K562 (cell line): ENCODE measurements around the gene VARS1. TPM values are rescaled to one million over a fixed set of nuclear protein-coding genes. Genes with fewer than 3 reads are reported as not detected.

Source experiments
- BCL6 ChIP-seq: fragments of 250-450 bp; sonication (Bioruptor Pico); IDR thresholded peaks from 2 replicates; pipeline ENCODE4 v1.4.0; 2020
- CTCF ChIP-seq, 3 experiments: IDR thresholded peaks in 2 of 3; conservative IDR thresholded peaks in 1 of 3; 2 replicates each; pipeline ENCODE4 v1.5.1; 2011 to 2012; ENCODE audit warnings: low read length in 3 of 3, mild to moderate bottlenecking in 3 of 3, control low read depth in 2 of 3, improper control_type of control experiment in 1 of 3, inconsistent platforms in 1 of 3, low read depth in 1 of 3, mixed read lengths in 1 of 3, moderate library complexity in 1 of 3; ENCODE audit not compliant: insufficient read depth in 2 of 3
- EWSR1 ChIP-seq: fragments of 450-650 bp; IDR thresholded peaks from 2 replicates; pipeline ENCODE4 v1.6.1; 2018; ENCODE audit warnings: borderline replicate concordance, mild to moderate bottlenecking, low read depth, moderate library complexity; ENCODE audit not compliant: partially characterized antibody
- FOSL1 ChIP-seq: fragments of 200-800 bp; sonication (Bioruptor generic); conservative IDR thresholded peaks from 2 replicates; pipeline ENCODE4 v1.6.1; 2016; ENCODE audit warnings: missing genetic modification characterization, missing compliant biosample characterization
- ILF3 ChIP-seq: fragments of 450-650 bp; IDR thresholded peaks from 2 replicates; pipeline ENCODE4 v1.6.1; 2018; ENCODE audit warnings: antibody characterized with exemption, mild to moderate bottlenecking, moderate library complexity, borderline replicate concordance
- KDM5B ChIP-seq: fragments of 200-600 bp; sonication (generic); IDR thresholded peaks from 2 replicates; pipeline ENCODE4 v1.6.1; 2012; ENCODE audit warnings: low read depth, mild to moderate bottlenecking, moderate library complexity, low read length, control low read depth, inconsistent platforms; ENCODE audit not compliant: insufficient replicate concordance
- KLF16 ChIP-seq: IDR thresholded peaks from 2 replicates; pipeline ENCODE4 v1.6.1; 2016; ENCODE audit warnings: antibody characterized with exemption
- MAZ ChIP-seq, 2 experiments: fragments of 450-650 bp in 1 of 2; sonication (generic) in 1 of 2; formaldehyde crosslinking; IDR thresholded peaks in 1 of 2; conservative IDR thresholded peaks in 1 of 2; 2 replicates each; pipeline versions ENCODE4 v1.4.0 to v1.5.0; 2020; ENCODE audit warnings: mild to moderate bottlenecking in 1 of 2, missing genetic modification reagents in 1 of 2
- NKRF ChIP-seq: fragments of 450-650 bp; IDR thresholded peaks from 2 replicates; pipeline ENCODE4 v1.6.1; 2016; ENCODE audit warnings: borderline replicate concordance
- SIX5 ChIP-seq, 2 experiments: IDR thresholded peaks; 2 replicates each; pipeline ENCODE4 v1.6.1; 2011; ENCODE audit warnings: low read length in 2 of 2, borderline replicate concordance in 1 of 2, low read depth in 1 of 2, mild to moderate bottlenecking in 1 of 2, moderate library complexity in 1 of 2; ENCODE audit not compliant: insufficient read depth in 1 of 2
- SMAD3 ChIP-seq: fragments of 450-650 bp; formaldehyde crosslinking; conservative IDR thresholded peaks from 2 replicates; pipeline ENCODE4 v1.4.0; 2020; ENCODE audit warnings: mild to moderate bottlenecking
- SMAD4 ChIP-seq: fragments of 250-450 bp; sonication (Bioruptor Pico); conservative IDR thresholded peaks from 2 replicates; pipeline ENCODE4 v1.8.0; 2021; ENCODE audit warnings: inconsistent platforms, mild to moderate bottlenecking, moderate library complexity
- SMC3 ChIP-seq: conservative IDR thresholded peaks from 2 replicates; pipeline ENCODE4 v1.6.1; 2011; ENCODE audit warnings: low read depth, low read length, improper control_type of control experiment; ENCODE audit not compliant: insufficient read depth
- TSHZ1 ChIP-seq: fragments of 250-450 bp; sonication (Bioruptor Pico); IDR thresholded peaks from 2 replicates; pipeline ENCODE4 v1.4.0; 2020; ENCODE audit warnings: mild to moderate bottlenecking, moderate library complexity
- ZNF57 ChIP-seq: fragments of 450-650 bp; formaldehyde crosslinking; IDR thresholded peaks from 2 replicates; pipeline ENCODE4 v1.4.0; 2020; ENCODE audit warnings: mild to moderate bottlenecking, moderate library complexity
- ZNF639 ChIP-seq, 2 experiments: fragments of 200-800 bp in 1 of 2; sonication (Bioruptor generic) in 1 of 2; sonication (generic) in 1 of 2; formaldehyde crosslinking in 1 of 2; IDR thresholded peaks in 1 of 2; conservative IDR thresholded peaks in 1 of 2; 2 replicates each; pipeline versions ENCODE4 v1.5.0 to v1.6.1; 2016 to 2020; ENCODE audit warnings: missing compliant biosample characterization in 1 of 2, missing genetic modification characterization in 1 of 2, missing genetic modification reagents in 1 of 2
- ZSCAN32 ChIP-seq: fragments of 450-650 bp; formaldehyde crosslinking; IDR thresholded peaks from 2 replicates; pipeline ENCODE4 v1.4.0; 2020; ENCODE audit warnings: mild to moderate bottlenecking, moderate library complexity
- polyA plus RNA-seq, 8 experiments: library from polyadenylated mRNA; depleted of rRNA in 4 of 8; stranded (reverse) in 5 of 8; unstranded in 3 of 8; fragments of >200 nt; fragmentation: Nextera tagmentation in 2 of 8; fragmentation: Illumina TruSeq in 1 of 8; extraction: Ambion mirVana in 2 of 8; extraction: Trizol in 1 of 8; gene quantifications; 2 replicates each; pipeline versions ENCODE4 v1.2.1 to v1.2.3, GENCODE V29; 2011 to 2014; ENCODE audit warnings: inconsistent platforms in 1 of 8, missing spikeins in 1 of 8
- total RNA-seq, 7 experiments: library from RNA; depleted of rRNA in 6 of 7; stranded (reverse); fragments of >200 nt in 6 of 7; fragmentation: Illumina TruSeq in 2 of 7; extraction: Trizol in 2 of 7; gene quantifications; 2 replicates each; pipeline versions ENCODE4 v1.2.1 to v1.2.3, GENCODE V29; 2011 to 2021; ENCODE audit warnings: low replicate concordance in 1 of 7

Gene VARS1
- total and polyA plus RNA-seq, 9 of the 15 experiments (the other 6 are each of a cell fraction or from before 2014, with no cell fraction given), result 2.9 to 488 (median 130) TPM

GRCh38 chr6:31829633-31830283 lies 34.2 kb upstream of the VARS1 start (continued):
- TF ChIP-seq TSHZ1 (CRISPR knock-in tag), result no peak
- 0 out of 4 replicates have a peak, but pooled peaks of 1 of the 2 experiments have one; percentile 47 for TF ChIP-seq ZNF639 (CRISPR knock-in tag; conservative IDR thresholded peaks at IDR 0.05 in 1 of 2, IDR thresholded peaks at IDR 0.05 in 1 of 2)
- TF ChIP-seq ZSCAN32 (CRISPR knock-in tag), result peak; percentile 70
- no peak for TF ChIP-seq BCL6 (CRISPR knock-in tag)
- TF ChIP-seq ILF3, result no peak
- 0 out of 2 replicates have a peak, but pooled peaks have one; percentile 46 for TF ChIP-seq ZNF57 (CRISPR knock-in tag)
- 0 out of 2 replicates have a peak, but pooled peaks have one; percentile 38 for TF ChIP-seq SMAD3 (CRISPR knock-in tag)
- no peak for TF ChIP-seq EWSR1
- peak; percentile 15; the same call in 1 of the 2 replicates for TF ChIP-seq KLF16
- peak; percentile 39; the same call in 1 of the 2 replicates for TF ChIP-seq SMC3
- no peak for TF ChIP-seq FOSL1 (tag)
- peak in 1 of 2 experiments; percentile 61; a peak in 2 of 4 replicates for TF ChIP-seq MAZ (CRISPR knock-in tag; conservative IDR thresholded peaks at IDR 0.05 in 1 of 2, IDR thresholded peaks at IDR 0.05 in 1 of 2)
- TF ChIP-seq NKRF, result peak; percentile 52
- TF ChIP-seq CTCF (IDR thresholded peaks at IDR 0.05 in 2 of 3, conservative IDR thresholded peaks at IDR 0.05 in 1 of 3; ENCODE audit: insufficient read depth in 2 of 3, low read depth in 1 of 3, low read length in 3 of 3), result peak in 2 of 3 experiments; percentile 59 to 84; a peak in 4 of 6 replicates
- TF ChIP-seq KDM5B, result peak; percentile 21
- TF ChIP-seq SIX5 (IDR thresholded peaks at IDR 0.05; ENCODE audit: borderline replicate concordance in 1 of 2, insufficient read depth in 1 of 2, low read depth in 1 of 2, low read length in 2 of 2), result no peak
- TF ChIP-seq SMAD4 (CRISPR knock-in tag), result peak; percentile 31; the same call in 1 of the 2 replicates
